ENCODE data around the gene INTS14. TPM values are rescaled to one million over a fixed set of nuclear protein-coding genes. Genes with fewer than 3 reads are reported as not detected.

Gene INTS14
- total RNA-seq, 1 experiment from 2014 or later, result 44.7 TPM

DNA sequence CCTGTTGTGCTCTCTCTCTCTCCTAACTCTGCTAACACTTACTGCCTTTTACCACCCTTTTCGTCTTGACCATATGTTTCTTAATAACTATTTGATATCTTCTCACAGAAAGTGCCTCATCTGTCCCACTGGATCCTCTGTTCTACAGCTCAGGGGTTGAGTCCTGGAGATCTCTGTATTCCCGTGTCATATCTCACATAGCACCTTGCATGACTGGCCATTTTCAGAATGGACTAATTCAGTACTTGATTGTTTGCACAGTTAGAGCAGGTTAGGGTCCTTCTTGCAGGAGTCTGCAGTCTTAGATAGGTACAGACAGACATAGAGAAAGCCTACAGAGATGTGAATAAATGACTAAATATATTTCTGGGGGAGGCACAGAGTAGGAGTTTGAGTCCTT is 59.7 kb downstream of the INTS14 start:
- Mint-ChIP-seq H3K4me1 (peaks cover 15 to 20% of the 10 kb centered on the region in 2 experiments), H3K36me3 (ENCODE audit: insufficient read depth in 1 of 3, low read depth in 3 of 3) (peaks cover 13 to 39% (median 38%) of the 10 kb centered on the region in 3 experiments; a peak in 6 of 7 replicates), H3K9me3 (no peaks in the 10 kb centered on the region), H3K27me3 (ENCODE audit: low read depth) (no peaks in the 10 kb centered on the region), H3K4me3 (no peak overlapping the region), H3K27ac (peak overlapping the region in 1 of 3 experiments; percentile 14; a peak in 2 of 7 replicates)
- peaks cover 11% of the 10 kb centered on the region for H3K79me1 ChIP-seq (ENCODE audit: insufficient read depth, low read depth, low read length, poor library complexity, severe bottlenecking)
- DNase-seq, result no peak
- H2BK5ac ChIP-seq (ENCODE audit: insufficient read length, low read length), result no peak overlapping the region
- H2AFZ ChIP-seq (ENCODE audit: low read length), result no peak overlapping the region
- H2BK20ac ChIP-seq (ENCODE audit: low read depth, low read length, poor library complexity, severe bottlenecking), result no peak overlapping the region
- no peak overlapping the region for H2AK5ac ChIP-seq (ENCODE audit: insufficient read length, low read length)
- no peak overlapping the region for H4K5ac ChIP-seq (ENCODE audit: insufficient read length, low read depth, low read length)
- no CpG with 5 or more reads among the region's 2 CpGs for WGBS (ENCODE audit: extremely low coverage, insufficient read length, low lambda C conversion rate)
- H3K56ac ChIP-seq (ENCODE audit: insufficient read length, low read depth, low read length), result no peak overlapping the region
- no peak overlapping the region for H3K4me2 ChIP-seq (ENCODE audit: insufficient read depth, insufficient read length, low read length)
- no peaks in the 10 kb centered on the region for H3K23me2 ChIP-seq (ENCODE audit: insufficient read length, low read depth, low read length, poor library complexity, severe bottlenecking)
- H3K4ac ChIP-seq (ENCODE audit: low read depth, low read length), result no peak overlapping the region
- no peak overlapping the region for H3K18ac ChIP-seq (ENCODE audit: insufficient read length, low read depth, low read length)
- TF ChIP-seq CTCF (conservative IDR thresholded peaks at IDR 0.05), result no peak
- H3K4me1 ChIP-seq (ENCODE audit: insufficient read depth, low read length), result peaks cover 6% of the 10 kb centered on the region; the same call in 1 of the 2 replicates
- no peak overlapping the region for H3K9ac ChIP-seq (ENCODE audit: extremely low read depth, insufficient read length, low read length)
- H2BK15ac ChIP-seq (ENCODE audit: low read depth, low read length), result no peak overlapping the region
- no peak overlapping the region for H3K23ac ChIP-seq (ENCODE audit: insufficient read length, low read depth, low read length)
- no peak overlapping the region for H3K27ac ChIP-seq (ENCODE audit: insufficient read length, low read depth, low read length)
- peaks cover 2% of the 10 kb centered on the region; the same call in 1 of the 2 replicates for H3K79me2 ChIP-seq (ENCODE audit: insufficient read depth, low read length)
- H4K91ac ChIP-seq (ENCODE audit: insufficient read length, low read depth, low read length), result no peak overlapping the region
- H3T11ph ChIP-seq (ENCODE audit: low read length), result no peak overlapping the region
- no peaks in the 10 kb centered on the region for H3K9me3 ChIP-seq (ENCODE audit: control insufficient read depth, low read depth, low read length)
- no peak overlapping the region for H2BK12ac ChIP-seq (ENCODE audit: insufficient read length, low read depth, low read length)
- H3K27me3 ChIP-seq (ENCODE audit: insufficient read depth, low read length), result no peaks in the 10 kb centered on the region
- no peak overlapping the region for H4K8ac ChIP-seq (replicated peaks; ENCODE audit: insufficient read length, low read depth, low read length)
- no peak overlapping the region for H3K14ac ChIP-seq (ENCODE audit: insufficient read depth, low read length)
- H4K20me1 ChIP-seq (ENCODE audit: control insufficient read depth, insufficient read depth, insufficient read length), result no peaks in the 10 kb centered on the region
- no peak overlapping the region for H2BK120ac ChIP-seq (ENCODE audit: low read depth, low read length, poor library complexity, severe bottlenecking)
